GM19238 (cell line): ENCODE results near the gene MGST2.
"Not testable (repeated sequence)": the region's sequence is repeated elsewhere in the genome, so short reads cannot be mapped to it uniquely, and the experiment has no call there.

Experiments used
- DNase-seq: peaks from one replicate; pipeline ENCODE4 v3.0.0; 2011; ENCODE audit warnings: low spot score; ENCODE audit not compliant: insufficient read length

Gene MGST2

GRCh38 chr4:139669335-139669734, 3.7 kb downstream of the MGST2 start:
- DNase-seq: no peak

- DNase-seq: no peak
Measured at GRCh38 chr4:139669890-139670289, 4.3 kb downstream of the MGST2 start.

- DNase-seq: no peak
Measured at GRCh38 chr4:139670775-139671174, 5.2 kb downstream of the MGST2 start.

- no peak for DNase-seq
Measured at GRCh38 chr4:139672215-139672614, 6.6 kb downstream of the MGST2 start.

- DNase-seq: no peak
Measured at GRCh38 chr4:139672732-139673131, 7.1 kb downstream of the MGST2 start.

- DNase-seq: peak; percentile 12
Measured at GRCh38 chr4:139674875-139675550, 9.4 kb downstream of the MGST2 start.

GRCh38 chr4:139675651-139676050, 10.0 kb downstream of the MGST2 start:
- no peak for DNase-seq

GRCh38 chr4:139676365-139676764, 10.7 kb downstream of the MGST2 start:
- no peak for DNase-seq

- DNase-seq: no peak
Measured at GRCh38 chr4:139676913-139677585, 11.4 kb downstream of the MGST2 start.

GRCh38 chr4:139682309-139682708, 16.7 kb downstream of the MGST2 start:
- no peak for DNase-seq

- DNase-seq: no peak
Measured at GRCh38 chr4:139682741-139683151, 17.1 kb downstream of the MGST2 start.

GRCh38 chr4:139684351-139684750, 18.7 kb downstream of the MGST2 start:
- DNase-seq: no peak

- DNase-seq: no peak
Measured at GRCh38 chr4:139685180-139685579, 19.6 kb downstream of the MGST2 start.

- DNase-seq: no peak
Measured at GRCh38 chr4:139686130-139686529, 20.5 kb downstream of the MGST2 start.

- no peak for DNase-seq
Measured at GRCh38 chr4:139686988-139687387, 21.4 kb downstream of the MGST2 start.

- no peak for DNase-seq
Measured at GRCh38 chr4:139689093-139689722, 23.6 kb downstream of the MGST2 start.

GRCh38 chr4:139690419-139690818, 24.8 kb downstream of the MGST2 start:
- no peak for DNase-seq

GRCh38 chr4:139692309-139693012, 26.8 kb downstream of the MGST2 start:
- DNase-seq: no peak

- no peak for DNase-seq
Measured at GRCh38 chr4:139694522-139695107, 29.0 kb downstream of the MGST2 start.

GRCh38 chr4:139696491-139696890, 30.9 kb downstream of the MGST2 start:
- no peak for DNase-seq

- DNase-seq: not testable (repeated sequence)
Measured at GRCh38 chr4:139698167-139698925, 32.7 kb downstream of the MGST2 start.
